Keratinocyte (primary cell): ENCODE results near the gene DPYSL4. TPM values are rescaled to one million over a fixed set of nuclear protein-coding genes. Genes with fewer than 3 reads are reported as not detected.

ENCODE experiments used
- DNase-seq: peaks from one replicate; pipeline ENCODE4 v3.0.0-alpha.2; 2011; ENCODE audit warnings: low read depth, missing footprints, low spot score
- FAIRE-seq: peaks from 2 replicates; lab custom pipeline; 2011; peaks lifted over from hg19 to GRCh38; lab: Jason Lieb, UNC
- H2AFZ ChIP-seq: 2 replicates; pipeline ENCODE4 v1.6.0; 2012; ENCODE audit warnings: low read length, control low read depth, inconsistent platforms; ENCODE audit not compliant: control insufficient read depth
- H3K27ac ChIP-seq: 2 replicates; pipeline ENCODE4 v1.5.1; 2011; ENCODE audit warnings: low read length; ENCODE audit not compliant: control insufficient read depth, insufficient read depth
- H3K27me3 ChIP-seq: 3 replicates; pipeline ENCODE4 v1.6.0; 2011; ENCODE audit warnings: low read length; ENCODE audit not compliant: control insufficient read depth, insufficient read depth; ENCODE audit errors: extremely low read depth
- H3K36me3 ChIP-seq, 2 experiments: 2 replicates in 1 of 2; 3 replicates in 1 of 2; pipeline ENCODE4 v1.5.1; 2011; ENCODE audit warnings: low read length in 2 of 2, mild to moderate bottlenecking in 1 of 2; ENCODE audit not compliant: control insufficient read depth in 2 of 2, insufficient read depth in 2 of 2; ENCODE audit errors: extremely low read depth in 1 of 2
- H3K4me1 ChIP-seq: 3 replicates; pipeline ENCODE4 v1.5.1; 2011; ENCODE audit warnings: low read length; ENCODE audit not compliant: control insufficient read depth, insufficient read depth; ENCODE audit errors: extremely low read depth
- H3K4me2 ChIP-seq: 3 replicates; pipeline ENCODE4 v1.6.0; 2011; ENCODE audit warnings: low read depth, low read length; ENCODE audit not compliant: control insufficient read depth, insufficient read depth; ENCODE audit errors: extremely low read depth
- H3K4me3 ChIP-seq, 3 experiments: fragments of 200-600 bp in 1 of 3; sonication (generic) in 1 of 3; 2 replicates in 2 of 3; 3 replicates in 1 of 3; pipeline ENCODE4 v1.5.1; 2011 to 2016; ENCODE audit warnings: low read length in 3 of 3, mild to moderate bottlenecking in 3 of 3, control low read depth in 2 of 3, inconsistent platforms in 1 of 3, low read depth in 1 of 3, mixed read lengths in 1 of 3, mixed run types in 1 of 3, moderate library complexity in 1 of 3; ENCODE audit not compliant: control insufficient read depth in 2 of 3, insufficient read depth in 2 of 3; ENCODE audit errors: extremely low read depth in 1 of 3
- H3K79me2 ChIP-seq: 2 replicates; pipeline ENCODE4 v1.6.0; 2012; ENCODE audit warnings: low read length; ENCODE audit not compliant: control insufficient read depth, insufficient read depth
- H3K9ac ChIP-seq: 3 replicates; pipeline ENCODE4 v1.6.0; 2011; ENCODE audit warnings: low read length; ENCODE audit not compliant: control insufficient read depth, insufficient read depth; ENCODE audit errors: extremely low read depth
- H3K9me1 ChIP-seq: 3 replicates; pipeline ENCODE4 v1.6.0; 2011; ENCODE audit warnings: low read length; ENCODE audit not compliant: control insufficient read depth, insufficient read depth; ENCODE audit errors: extremely low read depth
- H3K9me3 ChIP-seq: 2 replicates; pipeline ENCODE4 v1.5.1; 2012; ENCODE audit warnings: low read depth, low read length; ENCODE audit not compliant: control insufficient read depth
- H4K20me1 ChIP-seq: 3 replicates; pipeline ENCODE4 v1.6.0; 2011; ENCODE audit warnings: low read length; ENCODE audit not compliant: control insufficient read depth, insufficient read depth; ENCODE audit errors: extremely low read depth
- CTCF ChIP-seq, 3 experiments: IDR thresholded peaks in 1 of 3; conservative IDR thresholded peaks in 1 of 3; optimal IDR thresholded peaks in 1 of 3; 2 replicates in 2 of 3; 3 replicates in 1 of 3; pipeline versions ENCODE3 to v1.5.1; 2011; ENCODE audit warnings: low read length in 3 of 3, mild to moderate bottlenecking in 3 of 3, moderate library complexity in 2 of 3, control low read depth in 1 of 3, inconsistent platforms in 1 of 3; ENCODE audit not compliant: insufficient read depth in 2 of 3; ENCODE audit errors: extremely low read depth in 1 of 3
- EZH2 ChIP-seq: IDR thresholded peaks from one replicate; pipeline ENCODE4 v1.6.1; 2012; ENCODE audit warnings: inconsistent platforms, mild to moderate bottlenecking, low read length, moderate library complexity
- dilution Hi-C: fragments of 300-500 bp; cut with MboI; formaldehyde crosslinking; loops from one replicate; pipeline ENCODE4 v1.7.0; 2020; ENCODE audit warnings: low sequenced_read_pairs; ENCODE audit not compliant: extremely low pct_ligation_motif_present
- polyA plus RNA-seq, 5 experiments: library from polyadenylated mRNA; depleted of rRNA in 3 of 5; stranded (reverse) in 3 of 5; stranded (forward) in 1 of 5; unstranded in 1 of 5; fragments of >200 nt; gene quantifications; 1 replicate in 1 of 5; 2 replicates in 3 of 5; 3 replicates in 1 of 5; pipeline versions ENCODE4 v1.2.1 to v1.2.3, GENCODE V29; 2011 to 2012; ENCODE audit warnings: missing spikeins in 2 of 5, low read depth in 1 of 5, low replicate concordance in 1 of 5

The DPYSL4 gene
- polyA plus RNA-seq, 1 donor (not counting 4 experiments of a cell fraction or from before 2014, with no cell fraction given), result 7.4 TPM

GRCh38 chr10:132188331-132188730 is 1.6 kb downstream of the DPYSL4 start:
- dilution Hi-C loops, result no loop called here
- no peak overlapping the region for H3K27ac ChIP-seq
- peak overlapping the region; percentile 60 for H3K4me2 ChIP-seq
- H4K20me1 ChIP-seq, result no peaks in the 10 kb centered on the region
- peaks cover 44% of the 10 kb centered on the region for H3K27me3 ChIP-seq
- DNase-seq, result no peak
- no peak overlapping the region for H3K9ac ChIP-seq
- no peaks in the 10 kb centered on the region for H3K36me3 ChIP-seq
- H3K9me3 ChIP-seq, result no peaks in the 10 kb centered on the region
- no peaks in the 10 kb centered on the region for H3K9me1 ChIP-seq
- no peak for TF ChIP-seq CTCF (optimal IDR thresholded peaks at IDR 0.05 in 1 of 3, IDR thresholded peaks at IDR 0.05 in 1 of 3, conservative IDR thresholded peaks at IDR 0.05 in 1 of 3; ENCODE audit: extremely low read depth in 1 of 3, insufficient read depth in 2 of 3, low read length in 3 of 3)
- TF ChIP-seq EZH2, result no peak
- no peaks in the 10 kb centered on the region for H3K4me1 ChIP-seq
- peak overlapping the region in 1 of 3 experiments; percentile 70 for H3K4me3 ChIP-seq
- FAIRE-seq, result no peak
- no peak overlapping the region for H2AFZ ChIP-seq
- peaks cover 3% of the 10 kb centered on the region for H3K79me2 ChIP-seq

- Histone ChIP-seq H3K79me2 (peaks cover 3% of the 10 kb centered on the region), H3K9ac (no peak overlapping the region), H3K36me3 (no peaks in the 10 kb centered on the region), H3K9me3 (no peaks in the 10 kb centered on the region), H4K20me1 (peaks cover 4% of the 10 kb centered on the region), H3K9me1 (no peaks in the 10 kb centered on the region), H3K4me1 (no peaks in the 10 kb centered on the region), H3K4me2 (no peak overlapping the region), H3K27ac (no peak overlapping the region), H2AFZ (no peak overlapping the region), H3K27me3 (peaks cover 44% of the 10 kb centered on the region), H3K4me3 (no peak overlapping the region)
- TF ChIP-seq EZH2, result no peak
- no peak for TF ChIP-seq CTCF (optimal IDR thresholded peaks at IDR 0.05 in 1 of 3, IDR thresholded peaks at IDR 0.05 in 1 of 3, conservative IDR thresholded peaks at IDR 0.05 in 1 of 3; ENCODE audit: extremely low read depth in 1 of 3, insufficient read depth in 2 of 3, low read length in 3 of 3)
- FAIRE-seq, result no peak
- dilution Hi-C loops, result no loop called here
- no peak for DNase-seq
Observed at GRCh38 chr10:132189016-132189415, 2.3 kb downstream of the DPYSL4 start.
